Neural progenitor cell (in vitro differentiated cells): Measurements from ENCODE around the gene FAM114A2.

Experiments used
- EZH2 ChIP-seq: fragments of 200-600 bp; sonication (generic); IDR thresholded peaks from 2 replicates; pipeline ENCODE4 v1.6.1; 2017; ENCODE audit warnings: antibody characterized with exemption, mild to moderate bottlenecking, moderate library complexity
- EZH2phosphoT487 ChIP-seq: fragments of 200-600 bp; sonication (generic); IDR thresholded peaks from 2 replicates; pipeline ENCODE4 v1.6.1; 2017; ENCODE audit warnings: antibody characterized with exemption
- TF ChIP-seq, protein P1 (sequence below): fragments of 200-600 bp; sonication (generic); IDR thresholded peaks from 2 replicates; pipeline ENCODE4 v1.5.1; 2017; ENCODE audit warnings: antibody characterized with exemption, mild to moderate bottlenecking

DNA sequence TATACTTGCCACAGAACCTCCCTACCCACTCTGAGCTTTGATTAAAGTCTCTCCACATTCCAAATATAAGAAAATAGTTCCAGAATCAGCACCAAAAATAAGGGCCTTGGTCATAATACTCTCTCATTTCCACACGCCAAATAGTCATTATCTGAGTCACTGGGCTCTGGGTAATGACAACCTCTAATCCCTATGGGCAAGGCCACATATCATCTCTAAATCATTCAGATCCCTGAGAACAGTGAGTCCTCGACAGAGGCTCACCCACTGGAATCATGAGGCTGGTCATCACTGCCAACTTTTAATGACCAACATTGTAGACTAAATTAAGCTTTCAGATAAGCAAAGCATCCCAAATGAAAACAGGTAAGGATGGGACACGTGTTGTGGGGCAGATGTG is 28.1 kb downstream of the FAM114A2 start:
- TF ChIP-seq, protein P1, sequence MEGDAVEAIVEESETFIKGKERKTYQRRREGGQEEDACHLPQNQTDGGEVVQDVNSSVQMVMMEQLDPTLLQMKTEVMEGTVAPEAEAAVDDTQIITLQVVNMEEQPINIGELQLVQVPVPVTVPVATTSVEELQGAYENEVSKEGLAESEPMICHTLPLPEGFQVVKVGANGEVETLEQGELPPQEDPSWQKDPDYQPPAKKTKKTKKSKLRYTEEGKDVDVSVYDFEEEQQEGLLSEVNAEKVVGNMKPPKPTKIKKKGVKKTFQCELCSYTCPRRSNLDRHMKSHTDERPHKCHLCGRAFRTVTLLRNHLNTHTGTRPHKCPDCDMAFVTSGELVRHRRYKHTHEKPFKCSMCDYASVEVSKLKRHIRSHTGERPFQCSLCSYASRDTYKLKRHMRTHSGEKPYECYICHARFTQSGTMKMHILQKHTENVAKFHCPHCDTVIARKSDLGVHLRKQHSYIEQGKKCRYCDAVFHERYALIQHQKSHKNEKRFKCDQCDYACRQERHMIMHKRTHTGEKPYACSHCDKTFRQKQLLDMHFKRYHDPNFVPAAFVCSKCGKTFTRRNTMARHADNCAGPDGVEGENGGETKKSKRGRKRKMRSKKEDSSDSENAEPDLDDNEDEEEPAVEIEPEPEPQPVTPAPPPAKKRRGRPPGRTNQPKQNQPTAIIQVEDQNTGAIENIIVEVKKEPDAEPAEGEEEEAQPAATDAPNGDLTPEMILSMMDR: no peak
- TF ChIP-seq EZH2phosphoT487: no peak
- no peak for TF ChIP-seq EZH2
